ENCODE data around the gene CCDC78.

GRCh38 chr16:747978-748746 lies 21.9 kb upstream of the CCDC78 start:
- TF ChIP-seq POLR2A (IDR thresholded peaks at IDR 0.05; ENCODE audit: low read depth, low read length) (no peak), POLR2AphosphoS5 (IDR thresholded peaks at IDR 0.05; ENCODE audit: low read depth, low read length) (no peak)
